B cell (primary cell): Measurements from ENCODE around the gene MRAP2.
"Not testable (repeated sequence)": the region's sequence is repeated elsewhere in the genome, so short reads cannot be mapped to it uniquely, and the experiment has no call there.

Experiments
- EZH2 ChIP-seq: IDR thresholded peaks from 2 replicates; pipeline ENCODE4 v1.6.1; 2012; ENCODE audit warnings: borderline replicate concordance, low read depth, mild to moderate bottlenecking, moderate library complexity, low read length; ENCODE audit not compliant: insufficient read depth, poor library complexity, severe bottlenecking
- TF ChIP-seq, protein P1 (sequence below): fragments of 200-600 bp; IDR thresholded peaks from one replicate; pipeline ENCODE4 v1.8.0; 2022; ENCODE audit warnings: antibody characterized with exemption, mild to moderate bottlenecking

- TF ChIP-seq EZH2, result not testable (repeated sequence)
- TF ChIP-seq, protein P1, sequence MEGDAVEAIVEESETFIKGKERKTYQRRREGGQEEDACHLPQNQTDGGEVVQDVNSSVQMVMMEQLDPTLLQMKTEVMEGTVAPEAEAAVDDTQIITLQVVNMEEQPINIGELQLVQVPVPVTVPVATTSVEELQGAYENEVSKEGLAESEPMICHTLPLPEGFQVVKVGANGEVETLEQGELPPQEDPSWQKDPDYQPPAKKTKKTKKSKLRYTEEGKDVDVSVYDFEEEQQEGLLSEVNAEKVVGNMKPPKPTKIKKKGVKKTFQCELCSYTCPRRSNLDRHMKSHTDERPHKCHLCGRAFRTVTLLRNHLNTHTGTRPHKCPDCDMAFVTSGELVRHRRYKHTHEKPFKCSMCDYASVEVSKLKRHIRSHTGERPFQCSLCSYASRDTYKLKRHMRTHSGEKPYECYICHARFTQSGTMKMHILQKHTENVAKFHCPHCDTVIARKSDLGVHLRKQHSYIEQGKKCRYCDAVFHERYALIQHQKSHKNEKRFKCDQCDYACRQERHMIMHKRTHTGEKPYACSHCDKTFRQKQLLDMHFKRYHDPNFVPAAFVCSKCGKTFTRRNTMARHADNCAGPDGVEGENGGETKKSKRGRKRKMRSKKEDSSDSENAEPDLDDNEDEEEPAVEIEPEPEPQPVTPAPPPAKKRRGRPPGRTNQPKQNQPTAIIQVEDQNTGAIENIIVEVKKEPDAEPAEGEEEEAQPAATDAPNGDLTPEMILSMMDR, result not testable (repeated sequence)
Measured at GRCh38 chr6:84114933-84115594, 81.5 kb downstream of the MRAP2 start.
